GM23248 (cell line): ENCODE measurements around the gene METTL25B. TPM values are rescaled to one million over a fixed set of nuclear protein-coding genes. Genes with fewer than 3 reads are reported as not detected.

Experiments used
- DNase-seq: peaks from one replicate; pipeline ENCODE4 v3.0.0-alpha.2; 2015
- H2AFZ ChIP-seq: fragments of 200-600 bp; sonication (generic); 2 replicates; pipeline ENCODE4 v1.6.1; 2016; ENCODE audit warnings: antibody characterized with exemption
- H3F3A ChIP-seq: fragments of 200-600 bp; sonication (generic); 2 replicates; pipeline ENCODE4 v1.6.1; 2016; ENCODE audit warnings: mild to moderate bottlenecking, antibody characterized with exemption, mixed run types; ENCODE audit not compliant: insufficient read depth
- H3K27ac ChIP-seq: fragments of 200-600 bp; sonication (generic); 2 replicates; pipeline ENCODE4 v1.5.1; 2016; ENCODE audit warnings: mild to moderate bottlenecking
- H3K27me3 ChIP-seq: fragments of 200-600 bp; sonication (generic); replicated peaks from 2 replicates; pipeline ENCODE4 v1.6.1; 2016; ENCODE audit warnings: mild to moderate bottlenecking; ENCODE audit not compliant: insufficient read depth
- H3K36me3 ChIP-seq: fragments of 200-600 bp; sonication (generic); 2 replicates; pipeline ENCODE4 v1.6.1; 2016; ENCODE audit warnings: low read depth, mild to moderate bottlenecking
- H3K4me1 ChIP-seq: fragments of 200-600 bp; sonication (generic); 2 replicates; pipeline ENCODE4 v1.6.1; 2016; ENCODE audit warnings: mild to moderate bottlenecking; ENCODE audit not compliant: insufficient read depth
- H3K4me2 ChIP-seq: fragments of 200-600 bp; sonication (generic); one replicate; pipeline ENCODE4 v1.6.1; 2016; ENCODE audit warnings: mild to moderate bottlenecking; ENCODE audit not compliant: unreplicated experiment
- H3K4me3 ChIP-seq: fragments of 200-600 bp; sonication (generic); 2 replicates; pipeline ENCODE4 v1.5.1; 2016; ENCODE audit warnings: mild to moderate bottlenecking
- H3K79me2 ChIP-seq: fragments of 200-600 bp; sonication (generic); 2 replicates; pipeline ENCODE4 v1.6.1; 2016; ENCODE audit warnings: mild to moderate bottlenecking; ENCODE audit not compliant: insufficient read depth
- H3K9ac ChIP-seq: fragments of 200-600 bp; sonication (generic); 2 replicates; pipeline ENCODE4 v1.6.1; 2016; ENCODE audit warnings: mild to moderate bottlenecking
- H3K9me2 ChIP-seq: fragments of 200-600 bp; sonication (generic); 2 replicates; pipeline ENCODE4 v1.6.1; 2016; ENCODE audit warnings: mixed run types, mild to moderate bottlenecking, moderate library complexity; ENCODE audit not compliant: insufficient read depth
- H3K9me3 ChIP-seq: fragments of 200-600 bp; sonication (generic); one replicate; pipeline ENCODE4 v1.6.1; 2017; ENCODE audit warnings: low read depth
- H4K20me1 ChIP-seq: fragments of 200-600 bp; sonication (generic); 2 replicates; pipeline ENCODE4 v1.6.0; 2016; ENCODE audit not compliant: insufficient read depth
- EZH2 ChIP-seq: fragments of 200-600 bp; sonication (generic); IDR thresholded peaks from 2 replicates; pipeline ENCODE4 v1.6.1; 2018; ENCODE audit warnings: antibody characterized with exemption, mild to moderate bottlenecking; ENCODE audit not compliant: insufficient read depth, poor library complexity, severe bottlenecking
- EZH2phosphoT487 ChIP-seq: fragments of 200-600 bp; sonication (generic); IDR thresholded peaks from 2 replicates; pipeline ENCODE4 v1.6.1; 2018; ENCODE audit warnings: antibody characterized with exemption, moderate library complexity, mild to moderate bottlenecking, low read depth; ENCODE audit not compliant: insufficient read depth
- WGBS, 2 experiments: methylation state at CpG; one replicate each; pipeline ENCODE4 v1.1.6; 2015 to 2017; ENCODE audit warnings: low lambda C conversion rate in 2 of 2, low coverage in 1 of 2; ENCODE audit errors: missing lambda C conversion rate in 2 of 2; 5-methylcytosine and 5-hydroxymethylcytosine counted together
- in situ Hi-C: fragments of 300-500 bp; cut with MboI; formaldehyde crosslinking; loops from 2 replicates; pipeline ENCODE4 v1.15.0; 2020
- polyA plus RNA-seq: library from polyadenylated mRNA; unstranded; fragments of >200 nt; fragmentation: Nextera tagmentation; extraction: Ambion mirVana; gene quantifications from 2 replicates; pipeline ENCODE4 v1.2.1, GENCODE V29; 2016
- total RNA-seq: library from RNA; depleted of rRNA; stranded (reverse); fragments of >200 nt; shearing (Covaris generic); gene quantifications from 2 replicates; pipeline ENCODE4 v1.2.3, GENCODE V29; 2014

Gene METTL25B
- total and polyA plus RNA-seq, 2 experiments from 2014 or later = 4.5 to 7.4 TPM

GRCh38 chr1:156742017-156742416 lies 13.7 kb downstream of the METTL25B start:
- Histone ChIP-seq H3K4me3 (no peak overlapping the region), H3K79me2 (peaks cover 80% of the 10 kb centered on the region), H3K4me1 (peaks cover 27% of the 10 kb centered on the region), H3K27me3 (no peaks in the 10 kb centered on the region), H3F3A (peaks cover 22% of the 10 kb centered on the region), H3K36me3 (0 out of 2 replicates have a peak, but pooled peaks cover 15% of the 10 kb centered on the region), H3K27ac (peak overlapping the region; percentile 62), H3K9ac (0 out of 2 replicates have a peak overlapping the region, but pooled peaks have one; percentile 40), H2AFZ (no peak overlapping the region), H3K9me2 (no peaks in the 10 kb centered on the region), H3K9me3 (no peaks in the 10 kb centered on the region), H4K20me1 (no peaks in the 10 kb centered on the region), H3K4me2 (no peak overlapping the region)
- in situ Hi-C loops = no loop called here
- 82 to 85% methylated on average over 3 of the region's 3 CpGs for WGBS, 2 experiments
- TF ChIP-seq EZH2phosphoT487 (no peak), EZH2 (no peak)
- DNase-seq = no peak

DNA sequence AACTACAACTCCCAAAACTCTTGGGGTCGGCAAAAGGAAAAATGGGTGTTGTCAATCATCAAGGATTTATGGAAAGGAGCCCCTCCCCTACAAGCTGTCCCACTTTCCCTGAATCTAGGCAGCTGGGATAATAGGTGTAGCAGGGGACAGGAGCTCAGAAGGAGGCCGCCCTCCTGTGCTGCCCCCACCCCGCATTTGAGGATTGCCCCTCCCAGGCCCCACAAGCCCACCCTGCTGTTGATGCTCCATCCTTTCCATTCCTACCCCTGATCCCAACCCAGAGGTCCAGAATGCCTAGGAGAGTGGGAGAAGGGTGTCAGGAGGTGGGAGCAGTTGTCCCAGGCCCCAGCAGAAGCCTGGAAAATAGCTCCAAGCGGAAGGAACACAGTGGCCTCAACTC lies 14.5 kb downstream of the METTL25B start:
- no peaks in the 10 kb centered on the region for H4K20me1 ChIP-seq
- no peaks in the 10 kb centered on the region for H3K9me2 ChIP-seq
- no peak for DNase-seq
- H3K9ac ChIP-seq = no peak overlapping the region
- H3F3A ChIP-seq = peaks cover 27% of the 10 kb centered on the region
- no peak overlapping the region for H3K27ac ChIP-seq
- H3K79me2 ChIP-seq = peaks cover 87% of the 10 kb centered on the region
- no peaks in the 10 kb centered on the region for H3K9me3 ChIP-seq
- in situ Hi-C loops = no loop called here
- no peak overlapping the region for H3K4me2 ChIP-seq
- 83 to 87% methylated on average over 4 of the region's 4 CpGs for WGBS, 2 experiments
- TF ChIP-seq EZH2 = no peak
- no peak for TF ChIP-seq EZH2phosphoT487
- no peaks in the 10 kb centered on the region for H3K27me3 ChIP-seq
- no peak overlapping the region for H2AFZ ChIP-seq
- no peak overlapping the region for H3K4me3 ChIP-seq
- H3K36me3 ChIP-seq = 0 out of 2 replicates have a peak, but pooled peaks cover 15% of the 10 kb centered on the region
- H3K4me1 ChIP-seq = peaks cover 34% of the 10 kb centered on the region

- no peaks in the 10 kb centered on the region for H4K20me1 ChIP-seq
- peaks cover 35% of the 10 kb centered on the region for H3F3A ChIP-seq
- no peak overlapping the region for H3K9ac ChIP-seq
- no peaks in the 10 kb centered on the region for H3K9me3 ChIP-seq
- 0 out of 2 replicates have a peak, but pooled peaks cover 12% of the 10 kb centered on the region for H3K36me3 ChIP-seq
- no peaks in the 10 kb centered on the region for H3K27me3 ChIP-seq
- H3K79me2 ChIP-seq = peaks cover 91% of the 10 kb centered on the region
- no peak overlapping the region for H2AFZ ChIP-seq
- DNase-seq = no peak
- WGBS, 2 experiments = 90 to 94% methylated on average over 11 to 14 of the region's 14 CpGs
- H3K9me2 ChIP-seq = no peaks in the 10 kb centered on the region
- no peak overlapping the region for H3K27ac ChIP-seq
- in situ Hi-C loops = no loop called here
- H3K4me1 ChIP-seq = peaks cover 42% of the 10 kb centered on the region
- TF ChIP-seq EZH2 (no peak), EZH2phosphoT487 (no peak)
- no peak overlapping the region for H3K4me3 ChIP-seq
- H3K4me2 ChIP-seq = no peak overlapping the region
These were observed 15.4 kb downstream of the METTL25B start for GRCh38 chr1:156743367-156744302.

DNA sequence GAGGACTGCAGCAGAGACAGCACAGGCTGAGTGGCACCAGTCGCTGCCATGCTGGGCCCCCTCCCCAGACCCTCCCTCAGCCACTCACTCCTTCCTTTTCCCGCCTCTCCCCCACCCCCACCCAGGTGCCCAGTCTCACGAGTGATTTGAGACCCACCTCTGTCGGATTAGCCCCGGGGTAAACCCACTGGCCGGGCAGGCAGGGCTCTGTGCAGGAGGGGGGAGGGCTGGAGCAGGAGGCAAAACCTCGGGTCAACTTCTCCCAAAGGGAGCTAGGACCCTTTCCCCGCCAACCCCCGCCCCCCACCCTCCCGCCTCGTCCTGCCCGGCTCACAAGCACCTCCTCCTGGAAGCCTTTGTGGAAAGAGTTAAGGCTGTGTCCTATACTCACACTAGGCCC lies 16.1 kb downstream of the METTL25B start:
- peaks cover 91% of the 10 kb centered on the region for H3K79me2 ChIP-seq
- peaks cover 42% of the 10 kb centered on the region for H3F3A ChIP-seq

More for the DNA sequence above, 16.1 kb downstream of the METTL25B start:
- Histone ChIP-seq H4K20me1 (no peaks in the 10 kb centered on the region), H3K9me3 (no peaks in the 10 kb centered on the region), H3K27ac (no peak overlapping the region), H3K36me3 (0 out of 2 replicates have a peak, but pooled peaks cover 10% of the 10 kb centered on the region), H3K4me3 (no peak overlapping the region), H3K9me2 (no peaks in the 10 kb centered on the region), H2AFZ (no peak overlapping the region), H3K4me2 (no peak overlapping the region), H3K27me3 (no peaks in the 10 kb centered on the region), H3K9ac (no peak overlapping the region), H3K4me1 (peaks cover 45% of the 10 kb centered on the region)
- in situ Hi-C loops = no loop called here
- no peak for TF ChIP-seq EZH2
- TF ChIP-seq EZH2phosphoT487 = no peak
- DNase-seq = no peak
- WGBS, 2 experiments = 75 to 76% methylated on average over 4 to 12 of the region's 12 CpGs
